GM23248 (cell line): ENCODE data around the gene PMVK.

Experiments
- EZH2 ChIP-seq: fragments of 200-600 bp; sonication (generic); IDR thresholded peaks from 2 replicates; pipeline ENCODE4 v1.6.1; 2018; ENCODE audit warnings: antibody characterized with exemption, mild to moderate bottlenecking; ENCODE audit not compliant: insufficient read depth, poor library complexity, severe bottlenecking
- EZH2phosphoT487 ChIP-seq: fragments of 200-600 bp; sonication (generic); IDR thresholded peaks from 2 replicates; pipeline ENCODE4 v1.6.1; 2018; ENCODE audit warnings: antibody characterized with exemption, moderate library complexity, mild to moderate bottlenecking, low read depth; ENCODE audit not compliant: insufficient read depth

GRCh38 chr1:154969860-154970452 is 33.4 kb upstream of the PMVK start:
- TF ChIP-seq EZH2 (no peak), EZH2phosphoT487 (no peak)
